HEK293 (cell line): Measurements from ENCODE around the gene CCDC27.
A peak's percentile ranks its signal among the peaks of the same experiment; 100 is the strongest.

ENCODE experiments used
- CTCF ChIA-PET: fragments of 350-600 bp; formaldehyde crosslinking; extraction: SDS; loops from one replicate; lab custom pipeline; 2021; ENCODE audit warnings: antibody characterized with exemption; lab: Yijun Ruan, JAX
- POLR2A ChIA-PET: fragments of 300-600 bp; formaldehyde crosslinking; extraction: SDS; loops from one replicate; lab custom pipeline; 2020; ENCODE audit warnings: antibody characterized with exemption, inconsistent platforms; lab: Yijun Ruan, JAX
- H3K27ac ChIP-seq: fragments of 200-500 bp; sonication (Bioruptor generic); 2 replicates; pipeline ENCODE4 v1.5.1; 2014; ENCODE audit warnings: low read depth, low read length, control low read depth, inconsistent platforms; ENCODE audit errors: extremely low read depth
- H3K36me3 ChIP-seq, 2 experiments: fragments of 200-500 bp in 1 of 2; sonication (Bioruptor generic) in 1 of 2; 1 replicate in 1 of 2; 2 replicates in 1 of 2; pipeline ENCODE4 v1.5.1; 2014 to 2017; ENCODE audit warnings: inconsistent platforms in 2 of 2, low read length in 2 of 2; ENCODE audit not compliant: control insufficient read depth in 2 of 2, insufficient read depth in 1 of 2
- H3K4me1 ChIP-seq: fragments of 200-500 bp; sonication (Bioruptor generic); 2 replicates; pipeline ENCODE4 v1.5.1; 2014; ENCODE audit warnings: mild to moderate bottlenecking, low read length, inconsistent platforms; ENCODE audit not compliant: control insufficient read depth, insufficient read depth
- H3K4me3 ChIP-seq: 2 replicates; pipeline ENCODE4 v1.5.1; 2011; ENCODE audit warnings: low read depth, mild to moderate bottlenecking, control low read depth, low read length, moderate library complexity
- H3K9me3 ChIP-seq: fragments of 200-500 bp; sonication (Bioruptor generic); 2 replicates; pipeline ENCODE4 v1.5.1; 2014; ENCODE audit warnings: low read depth, low read length, inconsistent platforms; ENCODE audit not compliant: control insufficient read depth, insufficient read depth
- GLIS1 ChIP-seq: fragments of 450-650 bp; formaldehyde crosslinking; IDR thresholded peaks from 2 replicates; pipeline ENCODE4 v1.5.1; 2016; ENCODE audit warnings: missing biosample characterization, missing genetic modification characterization
- GLIS2 ChIP-seq: fragments of 450-650 bp; formaldehyde crosslinking; IDR thresholded peaks from 2 replicates; pipeline ENCODE4 v1.5.1; 2016; ENCODE audit warnings: missing biosample characterization, missing genetic modification characterization
- PRDM2 ChIP-seq: fragments of 450-650 bp; formaldehyde crosslinking; IDR thresholded peaks from 2 replicates; pipeline ENCODE4 v1.5.1; 2016; ENCODE audit warnings: missing biosample characterization, missing genetic modification characterization, borderline replicate concordance
- ZBTB20 ChIP-seq: fragments of 450-650 bp; formaldehyde crosslinking; IDR thresholded peaks from 2 replicates; pipeline ENCODE4 v1.5.1; 2016; ENCODE audit warnings: missing biosample characterization, missing genetic modification characterization
- ZFP41 ChIP-seq: fragments of 450-650 bp; formaldehyde crosslinking; IDR thresholded peaks from 2 replicates; pipeline ENCODE4 v1.5.1; 2016; ENCODE audit warnings: missing biosample characterization, missing genetic modification characterization, borderline replicate concordance
- ZNF10 ChIP-seq: fragments of 450-650 bp; formaldehyde crosslinking; IDR thresholded peaks from 2 replicates; pipeline ENCODE4 v1.5.1; 2017; ENCODE audit warnings: missing biosample characterization, missing genetic modification characterization
- ZNF426 ChIP-seq: fragments of 450-650 bp; formaldehyde crosslinking; IDR thresholded peaks from 2 replicates; pipeline ENCODE4 v1.5.1; 2017; ENCODE audit warnings: missing biosample characterization, missing genetic modification characterization, mild to moderate bottlenecking, inconsistent platforms, moderate library complexity
- ZNF558 ChIP-seq: fragments of 450-650 bp; formaldehyde crosslinking; IDR thresholded peaks from 2 replicates; pipeline ENCODE4 v1.5.1; 2016; ENCODE audit warnings: missing biosample characterization, missing genetic modification characterization
- ZNF600 ChIP-seq: fragments of 450-650 bp; formaldehyde crosslinking; IDR thresholded peaks from 2 replicates; pipeline ENCODE4 v1.5.1; 2016; ENCODE audit warnings: missing biosample characterization, missing genetic modification characterization
- ZNF626 ChIP-seq: fragments of 450-650 bp; sonication (Bioruptor Pico); formaldehyde crosslinking; IDR thresholded peaks from 2 replicates; pipeline ENCODE4 v1.5.1; 2018; ENCODE audit warnings: missing biosample characterization, missing genetic modification characterization, inconsistent platforms
- TF ChIP-seq, protein P1 (sequence below): fragments of 450-650 bp; formaldehyde crosslinking; IDR thresholded peaks from 2 replicates; pipeline ENCODE4 v1.5.1; 2016; ENCODE audit warnings: missing biosample characterization, missing genetic modification characterization

The CCDC27 gene

GRCh38 chr1:3773572-3774275 is 21.5 kb downstream of the CCDC27 start:
- Histone ChIP-seq H3K4me3 (no peak overlapping the region), H3K36me3 (peaks cover 0 to 9% of the 10 kb centered on the region in 2 experiments; a peak in 1 of 3 replicates), H3K9me3 (no peaks in the 10 kb centered on the region), H3K4me1 (no peaks in the 10 kb centered on the region), H3K27ac (no peak overlapping the region)
- POLR2A ChIA-PET: interaction anchor here (0.6 to 0.8 kb wide), 2 partner anchors 11 to 14 kb away, joined by 3 read pairs; no protein-coding TSS in a partner anchor
- TF ChIP-seq PRDM2 (tag by site-specific recombination): no peak
- peak; percentile 75 for TF ChIP-seq ZNF10 (tag by site-specific recombination)
- TF ChIP-seq ZNF426 (tag by site-specific recombination): no peak
- peak; percentile 38; the same call in 1 of the 2 replicates for TF ChIP-seq ZNF600 (tag by site-specific recombination)
- TF ChIP-seq GLIS2 (tag by site-specific recombination): 0 out of 2 replicates have a peak, but pooled peaks have one; percentile 5
- CTCF ChIA-PET: no interaction called here

DNA sequence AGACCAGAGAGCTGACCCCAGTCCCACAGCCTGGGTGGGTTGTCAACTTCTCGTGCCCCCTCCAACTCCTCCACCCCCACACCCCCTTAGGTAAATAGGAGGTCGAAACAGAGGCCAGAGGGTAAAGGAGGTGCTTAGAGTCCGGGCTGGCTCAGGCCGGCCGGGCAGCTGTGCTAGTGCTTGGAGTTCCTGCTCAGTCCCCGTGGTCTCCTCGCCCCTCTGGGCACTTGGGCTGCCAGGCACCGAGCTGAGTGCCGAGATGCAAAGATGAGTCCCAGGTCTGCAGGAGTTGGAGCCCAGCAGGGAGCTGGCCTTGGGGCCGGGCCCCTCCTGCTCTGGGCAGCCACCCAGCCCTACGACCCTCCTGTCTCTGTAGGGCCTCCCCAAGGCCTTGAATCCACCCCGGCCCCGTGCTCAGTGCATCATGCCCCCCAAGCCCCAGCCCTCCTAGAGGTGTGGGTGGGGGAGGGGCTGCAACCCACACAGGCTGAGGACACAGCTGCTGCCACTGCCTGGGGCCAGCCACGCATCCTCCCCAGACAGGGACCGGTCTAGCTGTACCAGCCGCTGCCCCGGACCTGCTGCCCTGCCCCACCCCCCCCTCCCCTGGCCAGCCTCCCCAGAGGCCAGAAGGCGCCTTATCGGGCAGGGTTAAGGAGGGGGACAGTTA is 22.2 kb downstream of the CCDC27 start:
- TF ChIP-seq ZFP41 (tag by site-specific recombination): no peak
- TF ChIP-seq ZNF600 (tag by site-specific recombination): 0 out of 2 replicates have a peak, but pooled peaks have one; percentile 10
- ChIA-PET CTCF (interaction anchor here (2.0 kb wide), 1 partner anchor 27 kb away, joined by 10 read pairs; no protein-coding TSS in a partner anchor), POLR2A (interaction anchor here (0.6 to 2.0 kb wide), 4 partner anchors 10 to 22 kb away, joined by 3 to 7 read pairs (median 4); partner anchors contain the start of gene LRRC47)
- Histone ChIP-seq H3K4me3 (no peak overlapping the region), H3K36me3 (peaks cover 0 to 16% of the 10 kb centered on the region in 2 experiments; a peak in 1 of 3 replicates), H3K9me3 (no peaks in the 10 kb centered on the region), H3K27ac (no peak overlapping the region), H3K4me1 (no peaks in the 10 kb centered on the region)

DNA sequence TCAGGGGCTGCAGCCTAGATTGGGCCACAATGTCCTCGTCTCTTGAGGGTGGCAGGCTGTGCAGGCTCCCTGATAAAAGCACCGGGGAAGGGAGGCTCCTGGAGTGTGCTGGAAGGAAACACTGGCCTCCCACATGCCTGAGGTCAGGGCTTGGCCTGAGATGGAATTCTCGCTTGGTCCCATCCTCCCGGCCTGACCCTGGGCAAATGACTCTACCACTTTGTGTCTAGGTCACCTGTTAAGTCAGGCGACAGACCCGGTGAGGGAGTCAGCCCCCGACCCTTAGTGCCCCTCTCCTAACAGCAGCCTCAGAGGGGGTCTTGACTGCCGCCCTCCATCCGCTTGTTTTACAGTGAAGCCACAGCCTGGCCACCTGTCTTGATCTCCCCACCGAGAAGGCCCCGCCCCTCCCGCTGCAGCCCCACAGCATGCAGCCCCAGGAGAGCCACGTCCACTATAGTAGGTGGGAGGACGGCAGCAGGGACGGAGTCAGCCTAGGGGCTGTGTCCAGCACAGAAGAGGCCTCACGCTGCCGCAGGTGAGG is 22.8 kb downstream of the CCDC27 start:
- ChIA-PET CTCF (interaction anchor here (1.4 to 2.0 kb wide), 3 partner anchors 10 to 27 kb away, joined by 3 to 10 read pairs (median 4); no protein-coding TSS in a partner anchor), POLR2A (interaction anchor here (1.5 to 2.0 kb wide), 3 partner anchors 14 to 21 kb away, joined by 3 to 7 read pairs (median 5); partner anchors contain the start of gene LRRC47)
- Histone ChIP-seq H3K9me3 (no peaks in the 10 kb centered on the region), H3K4me3 (no peak overlapping the region), H3K36me3 (peaks cover 0 to 22% of the 10 kb centered on the region in 2 experiments; a peak in 1 of 3 replicates), H3K4me1 (no peaks in the 10 kb centered on the region), H3K27ac (no peak overlapping the region)
- TF ChIP-seq ZBTB20 (tag by site-specific recombination): no peak
- no peak for TF ChIP-seq ZNF558
- no peak for TF ChIP-seq ZNF626
- peak; percentile 43; the same call in 1 of the 2 replicates for TF ChIP-seq GLIS1
- TF ChIP-seq, protein P1, sequence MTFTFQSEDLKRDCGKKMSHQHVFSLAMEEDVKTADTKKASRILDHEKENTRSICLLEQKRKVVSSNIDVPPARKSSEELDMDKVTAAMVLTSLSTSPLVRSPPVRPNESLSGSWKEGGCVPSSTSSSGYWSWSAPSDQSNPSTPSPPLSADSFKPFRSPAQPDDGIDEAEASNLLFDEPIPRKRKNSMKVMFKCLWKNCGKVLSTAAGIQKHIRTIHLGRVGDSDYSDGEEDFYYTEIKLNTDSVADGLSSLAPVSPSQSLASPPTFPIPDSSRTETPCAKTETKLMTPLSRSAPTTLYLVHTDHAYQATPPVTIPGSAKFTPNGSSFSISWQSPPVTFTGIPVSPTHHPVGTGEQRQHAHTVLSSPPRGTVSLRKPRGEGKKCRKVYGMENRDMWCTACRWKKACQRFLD (tag by site-specific recombination): no peak
